ENCODE measurements around the gene ZNF628.

GRCh38 chr19:55485439-55486011 lies 9.1 kb downstream of the ZNF628 start:
- TF ChIP-seq CTCF (conservative IDR thresholded peaks at IDR 0.05 in 1 of 2, IDR thresholded peaks at IDR 0.05 in 1 of 2; ENCODE audit: extremely low read depth in 1 of 2, insufficient read depth in 1 of 2, low read depth in 1 of 2, low read length in 2 of 2) = no peak
- TF ChIP-seq EZH2 (IDR thresholded peaks at IDR 0.05; ENCODE audit: borderline replicate concordance, low read length) = no peak
